Mesendoderm (in vitro differentiated cells): ENCODE measurements around the gene OPA1.

Experiments
- DNase-seq: peaks from one replicate; pipeline ENCODE4 v3.0.0; 2013
- H2AK5ac ChIP-seq: 2 replicates; pipeline ENCODE4 v1.6.1; 2013; ENCODE audit warnings: low read length, inconsistent platforms
- H2BK120ac ChIP-seq: 2 replicates; pipeline ENCODE4 v1.6.1; 2013; ENCODE audit warnings: low read depth, mild to moderate bottlenecking, low read length, moderate library complexity, mixed read lengths
- H2BK15ac ChIP-seq: replicated peaks from 2 replicates; pipeline ENCODE4 v1.6.1; 2013; ENCODE audit warnings: low read depth, mild to moderate bottlenecking, moderate library complexity
- H2BK5ac ChIP-seq: 2 replicates; pipeline ENCODE4 v1.6.1; 2013; ENCODE audit warnings: low read length, inconsistent platforms
- H3K18ac ChIP-seq: 2 replicates; pipeline ENCODE4 v1.6.1; 2013; ENCODE audit warnings: mild to moderate bottlenecking, low read length, mixed read lengths
- H3K23ac ChIP-seq: one replicate; pipeline ENCODE4 v1.6.1; 2013; ENCODE audit warnings: low read length
- H3K27ac ChIP-seq: 2 replicates; pipeline ENCODE4 v1.5.1; 2013; ENCODE audit warnings: low read depth, mild to moderate bottlenecking, inconsistent platforms, low read length, moderate library complexity
- H3K27me3 ChIP-seq: 2 replicates; pipeline ENCODE4 v1.6.1; 2013; ENCODE audit warnings: low read length, control low read depth, mild to moderate bottlenecking, inconsistent platforms; ENCODE audit not compliant: insufficient read depth, poor library complexity
- H3K36me3 ChIP-seq: 2 replicates; pipeline ENCODE4 v1.6.1; 2013; ENCODE audit warnings: low read length, inconsistent platforms; ENCODE audit not compliant: control insufficient read depth, insufficient read depth
- H3K4ac ChIP-seq: one replicate; pipeline ENCODE4 v1.6.1; 2013; ENCODE audit warnings: low read depth, mild to moderate bottlenecking, low read length, moderate library complexity
- H3K4me1 ChIP-seq: 2 replicates; pipeline ENCODE4 v1.6.1; 2013; ENCODE audit warnings: low read depth, low read length, inconsistent platforms; ENCODE audit not compliant: control insufficient read depth
- H3K4me2 ChIP-seq: 2 replicates; pipeline ENCODE4 v1.6.1; 2013; ENCODE audit warnings: low read length
- H3K4me3 ChIP-seq: 2 replicates; pipeline ENCODE4 v1.5.1; 2013; ENCODE audit warnings: mild to moderate bottlenecking, low read length
- H3K56ac ChIP-seq: one replicate; pipeline ENCODE4 v1.6.1; 2013; ENCODE audit warnings: low read length
- H3K79me1 ChIP-seq: 2 replicates; pipeline ENCODE4 v1.6.1; 2013; ENCODE audit warnings: low read length, inconsistent platforms
- H3K79me2 ChIP-seq: 2 replicates; pipeline ENCODE4 v1.6.1; 2013; ENCODE audit warnings: mild to moderate bottlenecking, low read length; ENCODE audit not compliant: control insufficient read depth, insufficient read depth
- H3K9ac ChIP-seq: 2 replicates; pipeline ENCODE4 v1.6.1; 2013; ENCODE audit warnings: low read length, inconsistent platforms
- H4K5ac ChIP-seq: one replicate; pipeline ENCODE4 v1.6.1; 2013; ENCODE audit warnings: low read length
- H4K8ac ChIP-seq: one replicate; pipeline ENCODE4 v1.6.1; 2013; ENCODE audit warnings: low read depth, mild to moderate bottlenecking, control low read depth, low read length, moderate library complexity
- WGBS: extraction: QIAGEN DNeasy Blood & Tissue Kit; methylation state at CpG from one replicate; pipeline ENCODE4 v1.1.7; 2013; ENCODE audit warnings: low lambda C conversion rate, missing lambda C conversion rate; ENCODE audit not compliant: insufficient coverage; ENCODE audit errors: extremely low coverage; 5-methylcytosine and 5-hydroxymethylcytosine counted together

The OPA1 gene

GRCh38 chr3:193656878-193657282, 63.9 kb downstream of the OPA1 start:
- Histone ChIP-seq H3K79me2 (no peaks in the 10 kb centered on the region), H3K23ac (no peak overlapping the region), H4K8ac (no peak overlapping the region), H3K56ac (no peak overlapping the region), H3K27ac (no peak overlapping the region), H3K27me3 (no peaks in the 10 kb centered on the region), H4K5ac (no peak overlapping the region), H3K36me3 (no peaks in the 10 kb centered on the region), H3K4ac (no peak overlapping the region), H3K9ac (no peak overlapping the region), H2AK5ac (no peak overlapping the region), H3K4me1 (peaks cover 3% of the 10 kb centered on the region), H3K4me2 (no peak overlapping the region), H2BK120ac (no peak overlapping the region), H3K79me1 (no peaks in the 10 kb centered on the region), H2BK5ac (no peak overlapping the region), H3K18ac (no peak overlapping the region), H2BK15ac (no peak overlapping the region), H3K4me3 (no peak overlapping the region)
- DNase-seq = no peak
- WGBS = no CpG with 5 or more reads among the region's 6 CpGs

- 100% methylated on average over 1 of the region's 1 CpG for WGBS
- H3K56ac ChIP-seq = no peak overlapping the region
- no peaks in the 10 kb centered on the region for H3K36me3 ChIP-seq
- no peak overlapping the region for H3K4ac ChIP-seq
- no peak overlapping the region for H3K27ac ChIP-seq
- peaks cover 3% of the 10 kb centered on the region for H3K4me1 ChIP-seq
- no peak overlapping the region for H3K23ac ChIP-seq
- H3K4me3 ChIP-seq = no peak overlapping the region
- H2AK5ac ChIP-seq = no peak overlapping the region
- no peak overlapping the region for H2BK5ac ChIP-seq
- H3K79me2 ChIP-seq = no peaks in the 10 kb centered on the region
- no peaks in the 10 kb centered on the region for H3K27me3 ChIP-seq
- no peak overlapping the region for H2BK120ac ChIP-seq
- H3K18ac ChIP-seq = no peak overlapping the region
- no peak overlapping the region for H3K9ac ChIP-seq
- no peak overlapping the region for H4K8ac ChIP-seq
- no peaks in the 10 kb centered on the region for H3K79me1 ChIP-seq
- H3K4me2 ChIP-seq = no peak overlapping the region
- H4K5ac ChIP-seq = no peak overlapping the region
- no peak for DNase-seq
- no peak overlapping the region for H2BK15ac ChIP-seq
These were observed 67.2 kb downstream of the OPA1 start for GRCh38 chr3:193660171-193660570.

GRCh38 chr3:193660698-193661411, 67.8 kb downstream of the OPA1 start:
- Histone ChIP-seq H3K27me3 (no peaks in the 10 kb centered on the region), H3K4ac (no peak overlapping the region), H4K5ac (no peak overlapping the region), H3K56ac (no peak overlapping the region), H3K79me1 (no peaks in the 10 kb centered on the region), H3K9ac (no peak overlapping the region), H3K18ac (no peak overlapping the region), H3K23ac (no peak overlapping the region), H3K27ac (no peak overlapping the region), H2BK120ac (no peak overlapping the region), H2AK5ac (no peak overlapping the region), H3K4me3 (no peak overlapping the region), H3K4me2 (no peak overlapping the region), H3K79me2 (no peaks in the 10 kb centered on the region), H3K36me3 (no peaks in the 10 kb centered on the region), H3K4me1 (peaks cover 3% of the 10 kb centered on the region), H2BK15ac (no peak overlapping the region), H4K8ac (no peak overlapping the region), H2BK5ac (no peak overlapping the region)
- no CpG with 5 or more reads among the region's 4 CpGs for WGBS
- no peak for DNase-seq

- no CpG with 5 or more reads among the region's 7 CpGs for WGBS
- Histone ChIP-seq H3K4me2 (no peak overlapping the region), H3K27me3 (no peaks in the 10 kb centered on the region), H4K5ac (no peak overlapping the region), H3K79me2 (no peaks in the 10 kb centered on the region), H2BK5ac (no peak overlapping the region), H3K27ac (no peak overlapping the region), H2BK15ac (no peak overlapping the region), H3K56ac (no peak overlapping the region), H4K8ac (no peak overlapping the region), H3K4me3 (no peak overlapping the region), H3K36me3 (no peaks in the 10 kb centered on the region), H3K79me1 (no peaks in the 10 kb centered on the region), H3K9ac (no peak overlapping the region), H2AK5ac (no peak overlapping the region), H3K4me1 (no peaks in the 10 kb centered on the region), H2BK120ac (no peak overlapping the region), H3K4ac (no peak overlapping the region), H3K23ac (no peak overlapping the region), H3K18ac (no peak overlapping the region)
- no peak for DNase-seq
These were observed 69.8 kb downstream of the OPA1 start for GRCh38 chr3:193662757-193663322.

GRCh38 chr3:193665370-193665989, 72.5 kb downstream of the OPA1 start:
- no peak overlapping the region for H4K5ac ChIP-seq
- no peak overlapping the region for H2BK15ac ChIP-seq
- H2BK5ac ChIP-seq = no peak overlapping the region
- no peak overlapping the region for H3K9ac ChIP-seq
- H3K4me2 ChIP-seq = no peak overlapping the region
- H3K18ac ChIP-seq = no peak overlapping the region
- no peaks in the 10 kb centered on the region for H3K36me3 ChIP-seq
- no peak overlapping the region for H2AK5ac ChIP-seq
- no peak overlapping the region for H4K8ac ChIP-seq
- no peaks in the 10 kb centered on the region for H3K4me1 ChIP-seq
- H3K27me3 ChIP-seq = no peaks in the 10 kb centered on the region
- H3K56ac ChIP-seq = no peak overlapping the region
- H3K79me2 ChIP-seq = no peaks in the 10 kb centered on the region
- H3K4me3 ChIP-seq = no peak overlapping the region
- no peak overlapping the region for H3K4ac ChIP-seq
- no peak overlapping the region for H3K27ac ChIP-seq
- DNase-seq = peak; percentile 14
- WGBS = no CpG with 5 or more reads among the region's 1 CpG
- no peak overlapping the region for H2BK120ac ChIP-seq
- no peak overlapping the region for H3K23ac ChIP-seq
- no peaks in the 10 kb centered on the region for H3K79me1 ChIP-seq
